Measurements from ENCODE around the gene PPP1R9A.

The PPP1R9A gene

DNA sequence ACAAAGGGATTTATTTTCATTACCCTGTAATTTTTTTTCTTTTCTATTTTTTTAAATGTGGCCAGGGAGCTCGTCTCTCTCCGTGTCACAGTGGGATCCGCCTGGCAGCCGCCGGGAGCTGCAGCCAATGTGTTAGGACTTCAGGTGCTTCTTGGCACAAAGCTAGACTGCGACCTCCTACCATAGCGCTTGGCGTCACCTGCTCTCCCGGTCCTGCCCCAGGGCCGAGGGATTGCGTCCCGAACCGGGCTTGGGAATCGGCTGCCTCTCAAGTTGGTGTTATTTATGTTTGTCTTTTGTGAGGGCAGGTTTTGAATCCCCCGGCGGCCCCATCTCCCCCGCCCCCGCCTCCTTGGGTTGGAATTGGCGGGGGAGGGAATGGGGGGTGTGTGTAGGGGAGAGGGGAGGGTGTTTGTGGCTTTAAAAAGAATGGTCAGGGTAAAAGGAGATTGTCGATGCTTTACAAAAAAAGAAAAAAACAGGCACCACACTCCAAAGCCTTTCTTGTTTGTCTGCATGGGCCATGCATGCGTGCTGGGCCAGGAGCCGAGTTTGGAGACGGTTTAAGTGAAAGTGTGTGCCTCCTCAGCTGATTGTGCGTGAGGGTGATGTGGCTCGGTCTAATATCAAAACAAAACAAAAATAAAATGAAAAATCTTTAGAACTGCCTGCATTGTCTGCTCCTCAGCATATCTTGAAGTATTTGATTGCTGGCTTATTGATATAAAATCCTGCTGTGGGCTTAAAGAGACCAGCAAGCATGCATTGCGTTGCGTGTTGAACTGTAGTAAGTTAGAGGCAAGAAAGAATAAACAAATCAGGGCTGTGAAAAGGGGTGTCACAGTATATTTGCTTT lies 1.2 kb downstream of the PPP1R9A start:
- no peak for DNase-seq (ENCODE audit: low read depth)
- TF ChIP-seq, protein P1, sequence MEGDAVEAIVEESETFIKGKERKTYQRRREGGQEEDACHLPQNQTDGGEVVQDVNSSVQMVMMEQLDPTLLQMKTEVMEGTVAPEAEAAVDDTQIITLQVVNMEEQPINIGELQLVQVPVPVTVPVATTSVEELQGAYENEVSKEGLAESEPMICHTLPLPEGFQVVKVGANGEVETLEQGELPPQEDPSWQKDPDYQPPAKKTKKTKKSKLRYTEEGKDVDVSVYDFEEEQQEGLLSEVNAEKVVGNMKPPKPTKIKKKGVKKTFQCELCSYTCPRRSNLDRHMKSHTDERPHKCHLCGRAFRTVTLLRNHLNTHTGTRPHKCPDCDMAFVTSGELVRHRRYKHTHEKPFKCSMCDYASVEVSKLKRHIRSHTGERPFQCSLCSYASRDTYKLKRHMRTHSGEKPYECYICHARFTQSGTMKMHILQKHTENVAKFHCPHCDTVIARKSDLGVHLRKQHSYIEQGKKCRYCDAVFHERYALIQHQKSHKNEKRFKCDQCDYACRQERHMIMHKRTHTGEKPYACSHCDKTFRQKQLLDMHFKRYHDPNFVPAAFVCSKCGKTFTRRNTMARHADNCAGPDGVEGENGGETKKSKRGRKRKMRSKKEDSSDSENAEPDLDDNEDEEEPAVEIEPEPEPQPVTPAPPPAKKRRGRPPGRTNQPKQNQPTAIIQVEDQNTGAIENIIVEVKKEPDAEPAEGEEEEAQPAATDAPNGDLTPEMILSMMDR (IDR thresholded peaks at IDR 0.05; ENCODE audit: insufficient read depth, low read depth, low read length, missing control alignments), result no peak
- H3K4me3 ChIP-seq (ENCODE audit: low read depth, low read length), result no peak overlapping the region

DNA sequence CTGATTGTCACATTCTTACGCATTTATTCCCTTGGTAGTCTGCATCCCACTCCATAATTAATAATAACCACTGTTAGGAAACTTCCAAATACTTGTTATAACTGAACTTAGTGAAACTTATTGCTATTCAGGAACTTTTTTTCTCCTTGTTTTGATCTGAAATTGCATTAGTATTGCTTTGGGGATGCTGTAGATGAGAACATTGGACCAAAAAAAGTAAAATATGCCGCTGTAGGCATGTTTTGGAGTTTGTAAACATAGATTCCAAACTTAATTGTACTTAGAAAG lies 1.7 kb downstream of the PPP1R9A start:
- H3K4me3 ChIP-seq (ENCODE audit: low read depth, low read length), result no peak overlapping the region
- DNase-seq (ENCODE audit: low read depth), result no peak
- TF ChIP-seq, protein P1 (IDR thresholded peaks at IDR 0.05; ENCODE audit: insufficient read depth, low read depth, low read length, missing control alignments), result no peak

DNA sequence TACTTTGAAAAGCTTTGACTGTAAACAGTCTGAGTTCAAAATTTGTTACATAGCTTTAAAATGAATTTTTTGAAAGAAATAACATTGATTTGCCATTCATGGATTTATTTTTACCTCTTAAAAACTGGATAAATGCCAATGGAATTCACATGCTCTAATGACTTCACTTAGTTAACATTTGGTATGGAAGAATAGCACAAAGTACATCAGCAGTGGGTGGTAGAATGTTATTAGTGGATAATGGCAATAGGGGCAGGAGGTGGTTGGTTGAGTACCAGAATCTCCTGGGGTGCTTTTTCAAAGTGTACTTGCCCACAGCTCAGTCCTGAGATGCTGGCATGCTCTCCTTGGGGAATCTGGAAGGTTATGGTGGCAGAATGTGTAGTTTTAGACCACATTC lies 4.7 kb downstream of the PPP1R9A start:
- no peak for DNase-seq (ENCODE audit: low read depth)
- H3K4me3 ChIP-seq (ENCODE audit: low read depth, low read length), result no peak overlapping the region
- TF ChIP-seq, protein P1 (IDR thresholded peaks at IDR 0.05; ENCODE audit: insufficient read depth, low read depth, low read length, missing control alignments), result no peak

DNA sequence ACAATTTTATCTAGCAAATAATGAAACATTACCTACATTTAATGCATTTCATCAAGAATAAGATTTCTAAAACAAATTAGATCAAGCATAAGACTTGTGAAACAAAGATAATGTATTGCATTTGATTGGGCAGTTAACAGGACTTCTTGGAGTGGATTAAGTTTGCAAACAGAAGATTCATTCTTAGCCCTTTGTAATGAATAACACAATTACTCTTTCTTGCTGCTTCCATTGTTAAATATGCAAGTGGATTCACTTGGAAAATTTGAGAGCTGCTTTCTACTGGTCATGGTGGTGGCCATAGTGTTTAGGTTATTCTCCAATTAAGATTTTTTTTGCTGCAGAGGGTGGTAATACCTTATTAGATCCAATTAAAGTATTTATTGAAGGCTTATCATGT lies 6.0 kb downstream of the PPP1R9A start:
- no peak overlapping the region for H3K4me3 ChIP-seq (ENCODE audit: low read depth, low read length)
- TF ChIP-seq, protein P1 (IDR thresholded peaks at IDR 0.05; ENCODE audit: insufficient read depth, low read depth, low read length, missing control alignments), result no peak
- DNase-seq (ENCODE audit: low read depth), result no peak

DNA sequence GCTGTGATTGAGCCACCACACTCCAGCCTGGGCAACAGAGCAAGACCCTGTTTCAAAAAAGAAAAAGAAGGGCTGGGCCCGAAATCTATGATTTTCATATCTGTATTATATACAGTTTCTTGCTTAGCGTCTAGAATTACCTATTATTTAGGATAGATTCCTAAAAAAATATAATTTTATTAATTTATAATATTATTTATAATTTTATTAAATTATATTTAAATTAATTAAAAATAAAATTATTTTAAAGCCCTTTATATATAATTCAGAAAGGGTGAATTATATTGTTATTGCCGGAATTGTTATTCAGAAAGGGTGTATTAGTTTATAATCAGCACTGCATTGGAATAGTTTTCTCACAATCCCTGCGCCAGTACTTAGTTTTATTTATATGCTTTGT lies 14.5 kb downstream of the PPP1R9A start:
- no peak overlapping the region for H3K4me3 ChIP-seq (ENCODE audit: low read depth, low read length)
- no peak for DNase-seq (ENCODE audit: low read depth)
- TF ChIP-seq, protein P1 (IDR thresholded peaks at IDR 0.05; ENCODE audit: insufficient read depth, low read depth, low read length, missing control alignments), result no peak

DNA sequence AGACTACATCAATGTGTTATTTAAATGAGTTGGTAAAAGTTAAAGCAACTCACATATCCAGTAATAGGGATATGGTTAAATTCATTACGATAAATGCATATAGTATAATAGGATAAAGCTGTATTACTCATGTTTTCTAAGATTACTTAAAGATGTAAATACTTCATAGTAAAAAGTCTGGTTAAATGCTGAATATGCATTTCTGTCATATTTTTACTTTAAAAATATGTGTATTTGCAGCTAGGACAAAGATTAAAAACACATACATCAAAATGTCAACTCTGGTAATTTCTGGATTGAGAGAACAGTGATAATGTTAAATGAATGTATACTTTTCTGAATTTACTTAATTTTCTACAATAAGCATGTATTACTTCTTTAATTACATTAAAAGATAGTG lies 15.1 kb downstream of the PPP1R9A start:
- no peak for DNase-seq (ENCODE audit: low read depth)
- TF ChIP-seq, protein P1 (IDR thresholded peaks at IDR 0.05; ENCODE audit: insufficient read depth, low read depth, low read length, missing control alignments), result no peak
- H3K4me3 ChIP-seq (ENCODE audit: low read depth, low read length), result no peak overlapping the region

DNA sequence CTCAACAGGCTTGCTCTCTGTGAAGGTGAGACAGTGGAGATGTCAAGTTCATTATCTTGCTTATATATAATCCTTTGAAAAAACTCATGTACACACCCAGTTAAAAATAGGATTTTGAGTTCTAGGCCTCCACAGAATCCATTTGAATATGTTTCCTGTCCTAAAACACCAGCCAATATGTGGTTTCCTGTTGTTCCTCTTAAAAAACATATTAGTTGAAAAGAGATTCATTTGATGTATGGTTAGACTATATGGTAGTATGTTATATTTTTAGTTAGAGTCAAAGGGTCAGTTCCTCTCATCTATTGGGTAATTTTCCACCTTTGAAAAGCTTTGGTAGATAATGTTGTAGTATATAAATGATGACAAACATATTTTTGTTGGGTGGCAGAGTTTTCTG lies 16.0 kb downstream of the PPP1R9A start:
- no peak overlapping the region for H3K4me3 ChIP-seq (ENCODE audit: low read depth, low read length)
- TF ChIP-seq, protein P1 (IDR thresholded peaks at IDR 0.05; ENCODE audit: insufficient read depth, low read depth, low read length, missing control alignments), result no peak
- no peak for DNase-seq (ENCODE audit: low read depth)

Measured in GM12865 (cell line).